GM03348 (cell line): Measurements from ENCODE around the gene SLC36A3.
"Not testable (repeated sequence)": the region's sequence is repeated elsewhere in the genome, so short reads cannot be mapped to it uniquely, and the experiment has no call there.

ENCODE experiments used
- DNase-seq: peaks from one replicate; pipeline ENCODE4 v3.0.0; 2012; ENCODE audit warnings: low spot score

Gene SLC36A3

DNA sequence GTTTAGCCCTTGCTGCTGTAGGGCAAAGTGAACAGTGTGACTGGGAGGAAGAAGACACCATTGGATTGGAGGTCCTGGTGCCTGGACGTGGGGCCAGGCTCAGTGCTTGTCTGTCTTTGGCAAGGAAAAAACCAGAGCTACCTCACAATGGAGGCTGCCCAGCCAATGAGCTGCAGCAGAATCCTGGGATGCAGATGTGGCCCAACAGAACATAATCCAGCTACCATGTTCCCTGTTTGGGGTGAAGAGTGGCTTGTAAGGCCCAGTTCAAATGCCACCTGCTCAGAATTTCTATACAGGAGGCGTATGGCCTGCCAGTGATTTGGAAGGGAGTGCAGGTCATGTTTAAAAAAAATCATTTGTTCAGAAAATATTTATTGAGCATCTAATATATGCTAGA, at the start of gene SLC36A3:
TSS of gene SLC36A3 (minus strand) at position 101 of the 400 bp plus-strand sequence. CDS start 412 bp downstream, outside the sequence.
- DNase-seq, result no peak

DNA sequence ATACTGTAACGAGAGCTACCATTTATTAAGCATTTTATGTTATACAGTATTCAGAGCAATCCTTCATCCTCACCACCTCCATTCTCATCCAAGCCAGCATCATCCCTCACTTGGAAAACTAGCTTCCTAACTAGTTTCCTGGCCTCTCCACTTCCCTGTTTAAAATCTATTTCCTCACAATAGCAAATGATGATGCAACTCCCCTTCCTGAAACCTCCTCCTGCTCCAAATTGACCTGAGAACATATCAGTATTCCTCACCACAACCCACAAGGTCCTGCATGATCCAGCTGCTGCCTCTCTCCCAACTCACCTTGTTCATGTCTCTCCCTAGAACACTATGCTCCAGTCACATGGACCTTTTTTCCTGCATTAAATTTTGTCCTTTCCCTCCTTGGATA, 48.1 kb upstream of the SLC36A3 start:
- no peak for DNase-seq

DNA sequence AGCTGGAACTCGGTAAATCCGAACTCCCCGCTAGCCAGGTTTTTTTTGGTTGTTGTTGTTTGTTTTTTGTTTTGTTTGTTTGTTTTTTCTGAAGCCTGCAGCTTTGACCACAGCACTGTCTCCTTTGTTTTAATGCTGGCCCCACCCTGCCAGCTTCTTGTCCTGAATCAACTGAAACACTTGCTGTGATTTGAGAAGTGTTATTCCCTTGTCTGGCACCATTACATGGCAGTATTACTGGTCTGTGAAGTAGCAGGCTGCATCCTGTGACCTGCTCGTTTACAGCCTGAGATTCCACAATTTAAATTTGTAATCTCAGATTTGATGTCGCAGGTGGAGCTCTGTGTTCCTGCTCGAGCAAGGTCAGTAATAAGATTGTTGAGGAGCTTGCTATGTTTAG, 45.2 kb upstream of the SLC36A3 start:
- no peak for DNase-seq

- DNase-seq, result no peak
These were observed 43.8 kb upstream of the SLC36A3 start, which contains the start of gene SLC36A2 for GRCh38 chr5:151347369-151347768. TSS of gene SLC36A2 (minus strand) at chr5:151347559. CDS start at chr5:151347460, 99 bp downstream.

- peak; percentile 35 for DNase-seq
These were observed 42.4 kb upstream of the SLC36A3 start for GRCh38 chr5:151345808-151346478.

DNA sequence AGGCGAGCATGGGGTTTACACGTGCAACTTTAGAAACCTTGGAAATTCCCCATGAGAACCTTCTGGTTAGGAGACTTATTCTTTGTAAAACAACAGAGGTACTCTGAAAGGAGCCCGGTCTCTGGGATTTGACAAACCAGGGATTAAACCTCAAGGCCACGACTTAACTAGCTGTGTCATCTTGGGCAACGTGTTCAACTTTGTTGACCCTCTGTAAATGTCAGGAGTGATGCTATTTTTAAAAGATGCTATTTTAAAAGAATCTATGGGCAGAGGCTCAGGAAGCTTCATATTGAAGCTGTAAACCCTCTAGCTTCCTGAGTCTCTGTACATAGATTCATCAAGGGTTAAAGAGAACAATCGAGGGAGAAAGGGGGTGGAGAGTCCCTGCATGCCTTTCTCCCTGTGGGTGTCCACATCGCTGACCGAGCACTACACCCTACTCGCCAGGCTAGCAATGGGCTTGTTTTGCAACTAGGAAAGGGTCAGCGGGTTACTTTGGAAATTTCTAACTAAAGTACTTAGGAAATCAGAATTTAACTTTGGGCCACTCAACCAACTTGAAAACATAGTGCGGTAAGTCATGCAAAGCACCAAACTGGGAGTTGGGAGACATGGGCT, 41.7 kb upstream of the SLC36A3 start:
- no peak for DNase-seq

DNA sequence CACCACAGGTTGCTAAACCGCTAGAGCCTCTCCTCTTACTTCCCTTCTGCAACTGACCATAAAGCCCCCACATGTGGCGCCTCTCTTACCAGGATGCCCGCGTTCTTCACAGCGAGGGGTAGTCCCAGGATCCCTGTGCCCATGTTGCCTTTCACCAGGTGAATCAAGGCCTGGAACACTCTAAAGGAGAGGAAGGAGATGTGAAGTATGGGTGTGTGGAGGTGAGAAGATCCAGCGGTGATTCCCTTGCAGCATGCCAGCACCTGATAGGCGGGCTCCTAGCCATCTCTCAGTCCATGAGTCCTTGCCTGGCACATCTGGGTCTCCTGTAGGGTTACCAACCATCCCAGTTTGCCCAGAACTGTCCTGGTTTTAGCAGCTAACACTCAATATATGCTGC, 40.5 kb upstream of the SLC36A3 start:
- no peak for DNase-seq

DNA sequence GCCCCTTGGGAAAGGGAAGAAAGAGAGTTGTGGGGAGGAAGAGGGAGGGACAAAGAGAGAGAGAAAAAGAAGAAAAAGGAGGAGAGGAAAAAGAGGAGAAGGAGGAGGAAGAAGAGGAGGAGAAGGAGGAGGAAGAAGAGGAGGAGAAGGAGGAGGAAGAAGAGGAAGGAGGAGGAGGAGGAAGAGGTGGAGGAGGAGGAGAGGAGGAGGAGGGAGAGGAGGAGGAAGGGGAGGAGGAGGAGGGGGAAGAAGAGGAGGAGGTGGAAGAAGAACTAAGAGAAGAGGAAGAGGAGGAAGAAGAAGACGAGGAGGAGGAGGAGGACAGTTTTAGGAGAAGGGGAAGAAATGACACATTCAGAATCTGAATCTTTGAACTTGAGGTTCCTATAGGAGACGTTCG, 36.4 kb upstream of the SLC36A3 start:
- DNase-seq, result no peak

DNA sequence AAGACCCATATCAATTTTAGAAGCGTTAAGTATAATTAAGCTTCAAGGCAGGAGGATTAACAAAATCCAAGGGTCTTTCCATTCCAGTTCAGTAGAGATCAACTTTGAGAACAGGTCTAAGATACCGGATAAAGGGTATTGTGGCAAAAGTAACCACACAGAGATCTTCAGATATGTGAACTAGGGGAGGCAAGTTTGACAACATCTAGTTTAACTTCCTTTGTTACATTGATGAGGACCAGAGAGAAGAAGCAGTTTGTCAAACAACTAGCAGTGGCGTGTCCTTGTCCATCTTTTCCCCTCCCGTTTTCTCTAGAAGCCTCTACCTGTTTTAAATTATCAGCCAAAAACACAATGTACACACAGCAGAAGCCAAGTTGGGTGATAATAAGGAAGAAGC, 35.2 kb upstream of the SLC36A3 start:
- no peak for DNase-seq

- DNase-seq, result no peak
These were observed 29.3 kb upstream of the SLC36A3 start for GRCh38 chr5:151332857-151333256.

DNA sequence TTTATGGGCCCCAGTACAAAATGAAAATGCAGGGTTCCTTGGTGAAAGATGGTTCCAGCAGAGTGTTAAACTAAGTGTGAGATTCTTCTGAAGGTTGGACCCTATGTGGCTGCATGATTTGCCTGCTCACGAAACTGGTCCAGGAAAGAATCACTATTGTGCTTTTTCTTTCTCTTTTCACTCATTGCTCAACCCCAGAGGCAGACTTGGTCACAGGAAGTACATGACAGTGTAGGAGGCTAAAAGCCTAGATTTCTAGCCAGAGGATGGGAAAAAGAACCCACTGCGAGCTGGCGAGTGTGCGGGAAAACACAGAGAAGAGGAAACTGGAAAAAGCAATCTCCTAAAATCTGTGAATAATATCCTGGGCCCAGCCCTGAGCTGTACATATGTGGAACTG, 25.2 kb upstream of the SLC36A3 start:
- DNase-seq, result no peak

DNA sequence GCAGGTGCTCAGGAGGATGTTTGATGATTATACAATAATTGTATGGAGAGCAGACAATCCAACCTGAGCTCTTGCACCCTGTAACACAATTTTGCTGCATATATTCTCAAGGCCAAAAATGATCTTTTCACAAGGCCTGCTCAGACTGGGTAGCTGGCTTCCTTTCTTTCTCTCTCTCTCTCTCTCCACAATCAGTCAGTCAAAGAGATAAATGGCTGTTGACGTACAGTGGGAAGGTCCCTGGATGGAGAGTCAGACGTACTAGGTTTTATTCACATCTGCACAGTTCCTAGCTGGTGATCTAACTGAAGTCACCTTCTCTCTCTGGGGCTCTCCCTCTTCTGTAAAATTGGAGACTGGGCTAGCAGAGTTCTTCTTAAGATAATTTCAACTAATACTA, 24.0 kb upstream of the SLC36A3 start:
- no peak for DNase-seq

DNA sequence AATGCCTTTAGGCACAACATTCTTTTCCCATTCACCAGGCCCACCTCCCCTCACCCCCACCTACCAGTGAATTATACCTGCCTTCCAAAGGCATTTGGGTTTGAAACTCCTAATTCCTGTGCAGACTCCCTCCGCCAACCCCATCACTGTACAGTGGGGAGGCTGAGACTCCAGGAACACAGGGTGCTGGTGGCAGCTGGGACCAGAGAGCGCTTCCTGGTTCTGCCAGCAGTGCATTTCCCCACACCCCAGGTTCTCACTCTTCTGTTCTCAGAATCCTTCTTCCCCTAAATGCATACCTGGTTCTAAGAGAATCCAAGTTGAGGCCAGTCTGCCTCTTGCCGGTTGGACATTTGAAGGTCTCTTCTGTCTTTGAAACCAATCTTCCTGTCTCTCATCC, 22.7 kb upstream of the SLC36A3 start:
- DNase-seq, result no peak

GRCh38 chr5:151320481-151320880, 16.9 kb upstream of the SLC36A3 start:
- DNase-seq, result no peak

GRCh38 chr5:151318850-151319732, 15.5 kb upstream of the SLC36A3 start:
- peak; percentile 13 for DNase-seq

DNA sequence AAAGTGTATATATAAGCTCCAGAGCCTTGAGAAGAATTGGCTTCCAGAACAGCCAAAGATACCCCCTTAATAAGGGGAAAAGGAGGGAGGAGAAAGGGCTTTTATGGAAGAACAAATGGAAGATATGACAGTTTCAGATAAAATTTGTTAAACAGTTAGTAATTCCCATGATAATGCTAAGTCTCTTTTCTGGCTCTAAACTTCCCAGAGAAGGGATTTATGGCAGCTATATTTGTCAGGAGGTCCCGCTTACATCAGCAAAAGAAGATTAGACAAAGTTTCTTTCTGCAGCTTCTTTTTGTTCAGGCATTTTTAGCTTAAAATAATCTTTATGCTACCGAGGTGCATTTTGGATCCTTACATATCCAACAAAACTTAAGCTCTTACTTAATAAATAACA, 14.3 kb upstream of the SLC36A3 start:
- no peak for DNase-seq

- DNase-seq, result peak; percentile 84
These were observed 12.5 kb upstream of the SLC36A3 start for GRCh38 chr5:151315998-151316597.

DNA sequence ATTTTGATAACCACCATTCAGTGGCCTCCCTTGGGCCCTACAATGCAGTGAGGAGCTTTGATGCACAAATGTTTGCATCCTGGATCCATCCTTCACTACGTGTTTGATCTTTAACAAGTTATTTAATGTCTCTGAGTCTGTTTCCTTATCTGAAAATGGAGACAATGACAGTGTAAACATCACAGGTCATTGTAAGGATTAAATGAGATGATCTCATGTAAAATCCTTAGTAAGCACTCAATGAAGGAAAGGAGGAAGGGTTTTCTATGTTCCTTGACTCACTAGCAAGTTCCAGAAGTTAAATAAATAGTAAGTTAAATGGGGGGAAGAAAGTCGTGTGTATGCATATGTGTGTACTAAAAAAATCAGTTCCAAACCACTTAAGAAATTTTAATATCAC, 9.8 kb upstream of the SLC36A3 start:
- no peak for DNase-seq

GRCh38 chr5:151312756-151313324, 9.3 kb upstream of the SLC36A3 start:
- no peak for DNase-seq

GRCh38 chr5:151310932-151311331, 7.4 kb upstream of the SLC36A3 start:
- no peak for DNase-seq

- DNase-seq, result not testable (repeated sequence)
These were observed 6.3 kb upstream of the SLC36A3 start for GRCh38 chr5:151309821-151310220.

DNA sequence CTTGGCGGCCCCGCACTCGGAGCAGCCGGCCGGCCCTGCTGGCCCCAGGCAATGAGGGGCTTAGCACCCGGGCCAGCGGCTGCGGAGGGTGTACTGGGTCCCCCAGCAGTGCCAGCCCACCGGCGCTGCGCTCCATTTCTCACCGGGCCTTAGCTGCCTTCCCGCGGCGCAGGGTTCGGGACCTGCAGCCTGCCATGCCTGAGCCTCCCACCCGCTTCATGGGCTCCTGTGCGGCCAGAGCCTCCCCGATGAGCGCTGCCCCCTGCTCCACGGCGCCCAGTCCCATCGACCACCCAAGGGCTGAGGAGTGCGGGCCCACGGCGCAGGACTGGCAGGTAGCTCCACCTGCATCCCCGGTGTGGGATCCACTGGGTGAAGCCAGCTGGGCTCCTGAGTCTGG, 5.7 kb upstream of the SLC36A3 start:
- DNase-seq, result not testable (repeated sequence)
